Muscle layer of duodenum (tissue), 2 donors: ENCODE results near the gene MYF5.
"Not testable (repeated sequence)": the region's sequence is repeated elsewhere in the genome, so short reads cannot be mapped to it uniquely, and the experiment has no call there.

Experiments
- H3K27ac ChIP-seq: one replicate; pipeline ENCODE4 v1.7.0; 2013; ENCODE audit warnings: mild to moderate bottlenecking, low read length
- H3K27me3 ChIP-seq: one replicate; pipeline ENCODE4 v1.7.0; 2013; ENCODE audit warnings: low read depth, mild to moderate bottlenecking, control low read depth, low read length
- H3K36me3 ChIP-seq, 2 donors: one replicate each; pipeline ENCODE4 v1.7.0; 2013; ENCODE audit warnings: low read length in 2 of 2, control low read depth in 1 of 2, mild to moderate bottlenecking in 1 of 2; ENCODE audit not compliant: insufficient read depth in 2 of 2, control insufficient read depth in 1 of 2
- H3K4me1 ChIP-seq, 2 donors: one replicate each; pipeline ENCODE4 v1.7.0; 2013; ENCODE audit warnings: low read length in 2 of 2, mild to moderate bottlenecking in 2 of 2, control low read depth in 1 of 2, moderate library complexity in 1 of 2; ENCODE audit not compliant: insufficient read depth in 2 of 2, control insufficient read depth in 1 of 2
- H3K4me3 ChIP-seq, 2 donors: one replicate each; pipeline ENCODE4 v1.7.0; 2013; ENCODE audit warnings: low read length in 2 of 2, low read depth in 1 of 2, mild to moderate bottlenecking in 1 of 2
- H3K9me3 ChIP-seq, 2 donors: one replicate each; pipeline ENCODE4 v1.7.0; 2013; ENCODE audit warnings: low read length in 2 of 2, control low read depth in 1 of 2, mild to moderate bottlenecking in 1 of 2; ENCODE audit not compliant: control insufficient read depth in 1 of 2
- donor health status: healthy.

The MYF5 gene

GRCh38 chr12:80716696-80717469 is at the start of gene MYF5:
MYF5 (plus strand) TSS chr12:80716912; CDS start chr12:80717064, 152 bp downstream.
- H3K9me3 ChIP-seq = peaks cover 0 to 5% of the 10 kb centered on the region in 2 donors
- peaks cover 29% of the 10 kb centered on the region for H3K27me3 ChIP-seq
- H3K27ac ChIP-seq = no peak within 1 kb of the TSS
- H3K4me1 ChIP-seq = no peaks in the 10 kb centered on the region
- no peak within 1 kb of the TSS for H3K4me3 ChIP-seq
- H3K36me3 ChIP-seq = no peaks in the 10 kb centered on the region

DNA sequence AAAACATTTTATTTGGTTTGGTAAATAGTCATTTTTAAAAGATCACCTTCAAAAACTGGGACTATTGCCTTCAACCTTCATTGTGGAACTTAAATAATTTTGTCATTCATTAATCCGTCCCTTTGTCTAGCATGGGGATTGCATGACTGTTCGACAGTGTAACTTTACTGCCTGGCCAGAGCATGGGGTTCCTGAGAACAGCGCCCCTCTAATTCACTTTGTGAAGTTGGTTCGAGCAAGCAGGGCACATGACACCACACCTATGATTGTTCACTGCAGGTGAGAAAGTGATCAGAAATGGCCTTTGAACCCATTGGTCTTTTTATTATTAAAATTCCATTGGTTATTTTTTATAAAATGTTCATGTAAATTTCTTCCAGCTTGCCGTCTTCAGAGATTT is 46.5 kb upstream of the MYF5 start:
- no peaks in the 10 kb centered on the region for H3K36me3 ChIP-seq
- no peaks in the 10 kb centered on the region for H3K9me3 ChIP-seq
- H3K27ac ChIP-seq = no peak overlapping the region
- no peaks in the 10 kb centered on the region for H3K4me1 ChIP-seq
- no peaks in the 10 kb centered on the region for H3K27me3 ChIP-seq
- H3K4me3 ChIP-seq = no peak overlapping the region

- not testable (repeated sequence) for H3K27me3 ChIP-seq, H3K36me3 ChIP-seq, H3K9me3 ChIP-seq, H3K27ac ChIP-seq, H3K4me3 ChIP-seq, H3K4me1 ChIP-seq
Observed at GRCh38 chr12:80676042-80676636, 40.6 kb upstream of the MYF5 start.

GRCh38 chr12:80676856-80677255 is 39.9 kb upstream of the MYF5 start:
- H3K4me3 ChIP-seq = no peak overlapping the region
- no peak overlapping the region for H3K27ac ChIP-seq
- no peaks in the 10 kb centered on the region for H3K36me3 ChIP-seq
- H3K27me3 ChIP-seq = no peaks in the 10 kb centered on the region
- H3K9me3 ChIP-seq = no peaks in the 10 kb centered on the region
- H3K4me1 ChIP-seq = no peaks in the 10 kb centered on the region

DNA sequence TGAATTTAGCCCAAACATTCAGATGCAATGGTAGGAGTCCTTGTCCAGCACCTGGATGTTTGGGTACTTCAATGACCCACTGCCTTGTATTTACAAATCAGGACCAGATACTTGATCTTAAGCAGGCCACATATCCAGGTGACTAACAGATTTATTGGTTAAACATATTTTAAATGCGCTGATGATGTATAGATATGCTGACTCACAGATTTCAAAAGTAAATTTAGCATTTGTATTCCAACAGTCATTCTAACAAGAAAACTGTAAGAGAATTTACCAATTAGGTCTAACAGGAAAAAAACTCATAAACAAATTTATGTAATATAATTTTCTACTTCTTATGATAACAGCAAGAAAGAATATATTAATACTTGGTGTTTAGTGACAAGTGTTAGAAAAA is 38.7 kb upstream of the MYF5 start:
- Histone ChIP-seq H3K4me1 (no peaks in the 10 kb centered on the region), H3K4me3 (no peak overlapping the region), H3K36me3 (no peaks in the 10 kb centered on the region), H3K27ac (no peak overlapping the region), H3K27me3 (no peaks in the 10 kb centered on the region), H3K9me3 (no peaks in the 10 kb centered on the region)

- Histone ChIP-seq H3K36me3 (no peaks in the 10 kb centered on the region), H3K4me3 (no peak overlapping the region), H3K27ac (no peak overlapping the region), H3K27me3 (no peaks in the 10 kb centered on the region), H3K9me3 (no peaks in the 10 kb centered on the region), H3K4me1 (no peaks in the 10 kb centered on the region)
Observed at GRCh38 chr12:80679346-80680131, 37.2 kb upstream of the MYF5 start.

- Histone ChIP-seq H3K9me3 (no peaks in the 10 kb centered on the region), H3K4me3 (no peak overlapping the region), H3K27ac (no peak overlapping the region), H3K36me3 (no peaks in the 10 kb centered on the region), H3K27me3 (no peaks in the 10 kb centered on the region), H3K4me1 (no peaks in the 10 kb centered on the region)
Observed at GRCh38 chr12:80681287-80681686, 35.4 kb upstream of the MYF5 start.

- no peaks in the 10 kb centered on the region for H3K27me3 ChIP-seq
- no peaks in the 10 kb centered on the region for H3K4me1 ChIP-seq
- no peak overlapping the region for H3K27ac ChIP-seq
- peaks cover 0 to 3% of the 10 kb centered on the region in 2 donors for H3K9me3 ChIP-seq
- no peaks in the 10 kb centered on the region for H3K36me3 ChIP-seq
- H3K4me3 ChIP-seq = no peak overlapping the region
Observed at GRCh38 chr12:80681786-80682185, 34.9 kb upstream of the MYF5 start.

GRCh38 chr12:80684077-80684495 is 32.6 kb upstream of the MYF5 start:
- H3K27ac ChIP-seq = no peak overlapping the region
- peaks cover 0 to 8% of the 10 kb centered on the region in 2 donors for H3K9me3 ChIP-seq
- no peaks in the 10 kb centered on the region for H3K27me3 ChIP-seq
- H3K4me3 ChIP-seq = no peak overlapping the region
- no peaks in the 10 kb centered on the region for H3K4me1 ChIP-seq
- no peaks in the 10 kb centered on the region for H3K36me3 ChIP-seq

DNA sequence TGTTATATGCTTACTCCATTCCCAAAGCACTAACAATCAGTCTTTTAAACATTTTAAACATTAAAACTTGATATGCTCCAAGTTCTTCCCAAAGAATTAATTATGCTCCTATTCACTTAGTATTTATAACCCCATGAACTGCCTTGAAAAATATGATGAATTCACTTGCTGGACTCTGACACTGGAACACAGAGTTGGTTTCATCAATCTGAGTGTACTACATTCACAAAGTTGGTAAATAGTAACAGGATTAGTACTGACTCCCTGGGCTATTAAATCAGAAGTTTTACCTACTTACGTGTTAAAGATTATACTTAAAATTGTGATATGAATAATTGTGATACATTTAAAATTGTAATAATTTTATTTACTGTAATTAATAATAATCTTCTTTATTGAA is 26.6 kb upstream of the MYF5 start:
- H3K4me3 ChIP-seq = no peak overlapping the region
- no peak overlapping the region for H3K27ac ChIP-seq
- H3K36me3 ChIP-seq = no peaks in the 10 kb centered on the region

DNA sequence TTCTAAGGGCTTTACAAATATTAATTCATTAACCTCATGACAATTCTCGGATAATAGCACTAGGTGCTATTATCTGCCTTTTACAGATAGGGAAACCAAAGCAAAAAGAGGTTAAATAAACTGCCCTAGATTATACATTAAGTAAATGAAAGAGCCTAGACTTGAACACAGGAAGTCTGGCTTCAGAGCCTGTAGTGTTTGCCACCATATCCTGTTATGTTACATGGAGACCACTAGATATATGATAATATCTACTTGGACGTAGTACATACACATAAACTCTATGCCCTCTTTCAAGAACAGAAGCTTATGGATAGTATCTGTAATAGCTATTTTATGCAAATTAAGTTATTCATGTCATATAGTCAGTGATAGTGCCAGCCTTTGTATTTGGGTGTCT is 26.2 kb upstream of the MYF5 start:
- H3K27me3 ChIP-seq = no peaks in the 10 kb centered on the region
- peaks cover 0 to 8% of the 10 kb centered on the region in 2 donors for H3K9me3 ChIP-seq
- no peak overlapping the region for H3K27ac ChIP-seq
- no peak overlapping the region for H3K4me3 ChIP-seq
- no peaks in the 10 kb centered on the region for H3K4me1 ChIP-seq
- H3K36me3 ChIP-seq = no peaks in the 10 kb centered on the region

More for the DNA sequence above, 26.6 kb upstream of the MYF5 start:
- Histone ChIP-seq H3K4me1 (no peaks in the 10 kb centered on the region), H3K27me3 (no peaks in the 10 kb centered on the region), H3K9me3 (peaks cover 0 to 8% of the 10 kb centered on the region in 2 donors)
